ENCODE data around the gene DENND5B. TPM values are rescaled to one million over a fixed set of nuclear protein-coding genes. Genes with fewer than 3 reads are reported as not detected.

The DENND5B gene
- total and polyA plus RNA-seq, 2 of the 4 experiments (the other 2 are of a cell fraction), result 5.5 to 13.4 TPM

DNA sequence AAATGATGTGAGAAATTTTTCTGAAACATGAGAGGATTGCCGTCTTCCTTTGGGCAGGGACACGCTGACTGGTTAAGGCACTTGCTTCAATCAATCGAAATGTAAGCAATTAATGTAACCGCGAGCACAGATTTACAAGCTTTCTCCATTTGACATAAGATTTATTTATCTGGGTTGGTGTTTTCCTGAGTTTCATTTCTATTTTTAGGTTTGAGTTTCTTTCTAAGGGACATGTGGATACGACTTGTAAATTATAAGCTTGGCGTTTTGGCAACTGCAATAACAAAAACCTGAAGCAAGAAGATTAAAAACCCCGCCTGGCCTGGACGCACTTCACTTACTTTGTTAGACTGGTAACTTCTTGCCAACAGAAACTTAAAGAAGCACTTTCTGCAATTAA is 244.7 kb downstream of the DENND5B start:
- Histone ChIP-seq H3K36me3 (ENCODE audit: control insufficient read depth, insufficient read depth, low read length) (no peaks in the 10 kb centered on the region), H3K14ac (replicated peaks; ENCODE audit: low read depth, low read length) (no peak overlapping the region), H2BK5ac (ENCODE audit: low read depth, low read length, poor library complexity, severe bottlenecking) (no peak overlapping the region), H3K18ac (ENCODE audit: low read depth, low read length) (no peak overlapping the region), H3K4me2 (ENCODE audit: low read depth, low read length) (no peak overlapping the region), H2BK20ac (ENCODE audit: low read depth, low read length) (no peak overlapping the region), H3K27ac (ENCODE audit: insufficient read depth, low read length) (no peak overlapping the region), H4K91ac (ENCODE audit: insufficient read depth, low read depth, low read length) (no peak overlapping the region), H3K56ac (ENCODE audit: extremely low read depth, insufficient read depth, low read length) (no peak overlapping the region), H3K79me1 (ENCODE audit: low read depth in 1 of 2, low read length in 2 of 2) (no peaks in the 10 kb centered on the region), H2AK9ac (replicated peaks; ENCODE audit: low read depth, low read length, poor library complexity) (no peak overlapping the region), H3K9me3 (ENCODE audit: control insufficient read depth, insufficient read depth, low read length) (no peaks in the 10 kb centered on the region), H3K9me1 (ENCODE audit: insufficient read depth, low read length) (no peaks in the 10 kb centered on the region), H3K4me3 (ENCODE audit: insufficient read depth, low read depth, low read length) (no peak overlapping the region), H4K8ac (ENCODE audit: low read depth in 2 of 2, low read length in 2 of 2) (no peak overlapping the region), H3K27me3 (ENCODE audit: control insufficient read depth, insufficient read depth, low read length) (peaks cover 14% of the 10 kb centered on the region), H2BK15ac (ENCODE audit: low read depth, low read length) (no peak overlapping the region), H4K20me1 (ENCODE audit: insufficient read depth, low read length) (no peaks in the 10 kb centered on the region), H3K4ac (ENCODE audit: low read depth, low read length) (no peak overlapping the region), H4K5ac (ENCODE audit: low read depth, low read length) (no peak overlapping the region), H3K4me1 (ENCODE audit: control insufficient read depth, insufficient read depth, low read length) (no peaks in the 10 kb centered on the region), H2BK120ac (ENCODE audit: low read depth, low read length) (no peak overlapping the region), H3K23ac (ENCODE audit: low read depth, low read length) (no peak overlapping the region), H2AK5ac (ENCODE audit: low read depth, low read length) (no peak overlapping the region), H3K9ac (ENCODE audit: low read depth, low read length) (no peak overlapping the region), H2AFZ (replicated peaks; ENCODE audit: low read length, poor library complexity) (no peak overlapping the region)
- POLR2A ChIA-PET (ENCODE audit: unreplicated experiment), result no interaction called here
- intact Hi-C loops (cut with micrococcal nuclease), result no loop called here
- ATAC-seq (ENCODE audit: low read depth), result no peak
- in situ Hi-C loops (cut with MboI; ENCODE audit: low sequenced_read_pairs), result no loop called here
- no TSS peak for BruUV-seq (replicated peaks)
- CTCF ChIA-PET, result interaction anchor here (0.6 kb wide), 1 partner anchor 1638 kb away, joined by 3 read pairs; no protein-coding TSS in a partner anchor
- dilution Hi-C loops (cut with HindIII; ENCODE audit: low sequenced_read_pairs, unreplicated experiment), result no loop called here
- TF ChIP-seq, protein P1, sequence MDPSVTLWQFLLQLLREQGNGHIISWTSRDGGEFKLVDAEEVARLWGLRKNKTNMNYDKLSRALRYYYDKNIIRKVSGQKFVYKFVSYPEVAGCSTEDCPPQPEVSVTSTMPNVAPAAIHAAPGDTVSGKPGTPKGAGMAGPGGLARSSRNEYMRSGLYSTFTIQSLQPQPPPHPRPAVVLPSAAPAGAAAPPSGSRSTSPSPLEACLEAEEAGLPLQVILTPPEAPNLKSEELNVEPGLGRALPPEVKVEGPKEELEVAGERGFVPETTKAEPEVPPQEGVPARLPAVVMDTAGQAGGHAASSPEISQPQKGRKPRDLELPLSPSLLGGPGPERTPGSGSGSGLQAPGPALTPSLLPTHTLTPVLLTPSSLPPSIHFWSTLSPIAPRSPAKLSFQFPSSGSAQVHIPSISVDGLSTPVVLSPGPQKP (IDR thresholded peaks at IDR 0.05; ENCODE audit: borderline replicate concordance, low read depth, low read length), result no peak
- TF ChIP-seq POLR2A (IDR thresholded peaks at IDR 0.05; ENCODE audit: low read depth, low read length) (no peak), CHD1 (IDR thresholded peaks at IDR 0.05; ENCODE audit: low read depth, low read length) (no peak), MXI1 (IDR thresholded peaks at IDR 0.05; ENCODE audit: borderline replicate concordance, low read depth, low read length) (no peak)
- TF ChIP-seq, protein P2, sequence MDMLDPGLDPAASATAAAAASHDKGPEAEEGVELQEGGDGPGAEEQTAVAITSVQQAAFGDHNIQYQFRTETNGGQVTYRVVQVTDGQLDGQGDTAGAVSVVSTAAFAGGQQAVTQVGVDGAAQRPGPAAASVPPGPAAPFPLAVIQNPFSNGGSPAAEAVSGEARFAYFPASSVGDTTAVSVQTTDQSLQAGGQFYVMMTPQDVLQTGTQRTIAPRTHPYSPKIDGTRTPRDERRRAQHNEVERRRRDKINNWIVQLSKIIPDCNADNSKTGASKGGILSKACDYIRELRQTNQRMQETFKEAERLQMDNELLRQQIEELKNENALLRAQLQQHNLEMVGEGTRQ (IDR thresholded peaks at IDR 0.05; ENCODE audit: low read depth, low read length), result no peak
- DNase-seq, result no peak
- WGBS, 2 experiments (ENCODE audit: extremely low coverage in 2 of 2, insufficient read length in 1 of 2), result no CpG with 5 or more reads among the region's 9 CpGs

All from IMR-90 (cell line).